Naive B cell (primary cell): Measurements from ENCODE around the gene TCF4. TPM values are rescaled to one million over a fixed set of nuclear protein-coding genes. Genes with fewer than 3 reads are reported as not detected.

ENCODE experiments used
- ATAC-seq, 2 donors: fragments of 150-1000 bp; cut with Tn5 transposase; 2 replicates each; pipeline ENCODE4 v1.10.0; 2021; ENCODE audit warnings: low read depth in 2 of 2, mild to moderate bottlenecking in 2 of 2, moderate library complexity in 2 of 2
- DNase-seq: peaks from one replicate; pipeline ENCODE4 v3.0.0; 2022
- H3K27ac Mint-ChIP-seq, 6 donors: one replicate each; pipeline ENCODE4 v1.8.0; 2020 to 2022; ENCODE audit warnings: mild to moderate bottlenecking in 6 of 6, mixed read lengths in 6 of 6, moderate library complexity in 5 of 6, inconsistent platforms in 2 of 6
- H3K27me3 Mint-ChIP-seq, 3 donors: one replicate each; pipeline ENCODE4 v1.8.0; 2021 to 2022; ENCODE audit warnings: mixed read lengths in 3 of 3, mild to moderate bottlenecking in 1 of 3
- H3K36me3 Mint-ChIP-seq, 2 donors: one replicate each; pipeline ENCODE4 v1.8.0; 2020 to 2022; ENCODE audit warnings: mixed read lengths in 2 of 2, inconsistent platforms in 1 of 2, mild to moderate bottlenecking in 1 of 2
- H3K4me1 Mint-ChIP-seq, 3 donors: one replicate each; pipeline ENCODE4 v1.8.0; 2020 to 2022; ENCODE audit warnings: mixed read lengths in 3 of 3, inconsistent platforms in 1 of 3, mild to moderate bottlenecking in 1 of 3, moderate library complexity in 1 of 3
- H3K4me3 Mint-ChIP-seq, 8 donors: one replicate each; pipeline ENCODE4 v1.8.0; 2020 to 2022; ENCODE audit warnings: mild to moderate bottlenecking in 8 of 8, mixed read lengths in 8 of 8, moderate library complexity in 8 of 8, inconsistent platforms in 2 of 8
- H3K9me3 Mint-ChIP-seq, 7 donors: one replicate each; pipeline ENCODE4 v1.8.0; 2020 to 2022; ENCODE audit warnings: mixed read lengths in 7 of 7, mild to moderate bottlenecking in 5 of 7, inconsistent platforms in 2 of 7, moderate library complexity in 1 of 7
- polyA plus RNA-seq, 6 donors: library from polyadenylated mRNA; unstranded; fragments of 300-500 nt; fragmentation: Illumina TruSeq; gene quantifications; one replicate each; pipeline ENCODE4 v1.2.3, GENCODE V29; 2021; ENCODE audit warnings: low read depth in 6 of 6

The TCF4 gene
- polyA plus RNA-seq, 6 donors from 2014 or later = 199 to 274 (median 217) TPM

GRCh38 chr18:55247032-55247431 is 341.0 kb downstream of the TCF4 start:
- ATAC-seq (no peak), DNase-seq (no peak)
- no peaks in the 10 kb centered on the region for H3K27me3 Mint-ChIP-seq
- peak overlapping the region in 4 of 6 donors; percentile 1 to 68 (median 43) for H3K27ac Mint-ChIP-seq
- H3K4me3 Mint-ChIP-seq = no peak overlapping the region
- H3K36me3 Mint-ChIP-seq = peaks cover 36 to 39% of the 10 kb centered on the region in 2 donors
- no peaks in the 10 kb centered on the region for H3K9me3 Mint-ChIP-seq
- peaks cover 37 to 55% (median 46%) of the 10 kb centered on the region in 3 donors for H3K4me1 Mint-ChIP-seq

GRCh38 chr18:55246278-55246677 is 341.7 kb downstream of the TCF4 start:
- Mint-ChIP-seq H3K9me3 (no peaks in the 10 kb centered on the region), H3K27me3 (no peaks in the 10 kb centered on the region), H3K4me1 (peaks cover 42 to 59% (median 51%) of the 10 kb centered on the region in 3 donors), H3K4me3 (no peak overlapping the region), H3K27ac (peak overlapping the region in 4 of 6 donors; percentile 32 to 77 (median 60)), H3K36me3 (peaks cover 38 to 41% of the 10 kb centered on the region in 2 donors)
- ATAC-seq (peak in 1 of 2 donors; percentile 65), DNase-seq (no peak)

GRCh38 chr18:55245211-55245614 is 342.8 kb downstream of the TCF4 start:
- peaks cover 40 to 59% (median 51%) of the 10 kb centered on the region in 3 donors for H3K4me1 Mint-ChIP-seq
- H3K27ac Mint-ChIP-seq = peak overlapping the region in 3 of 6 donors; percentile 13 to 69 (median 68)
- peaks cover 30 to 38% of the 10 kb centered on the region in 2 donors for H3K36me3 Mint-ChIP-seq
- no peaks in the 10 kb centered on the region for H3K27me3 Mint-ChIP-seq
- ATAC-seq = no peak
- H3K9me3 Mint-ChIP-seq = no peaks in the 10 kb centered on the region
- DNase-seq = no peak
- H3K4me3 Mint-ChIP-seq = no peak overlapping the region

GRCh38 chr18:55244546-55244945 is 343.4 kb downstream of the TCF4 start:
- DNase-seq (no peak), ATAC-seq (no peak)
- H3K27ac Mint-ChIP-seq = peak overlapping the region in 4 of 6 donors; percentile 18 to 67 (median 27)
- H3K27me3 Mint-ChIP-seq = no peaks in the 10 kb centered on the region
- peaks cover 38 to 53% (median 48%) of the 10 kb centered on the region in 3 donors for H3K4me1 Mint-ChIP-seq
- no peaks in the 10 kb centered on the region for H3K9me3 Mint-ChIP-seq
- H3K4me3 Mint-ChIP-seq = no peak overlapping the region
- peaks cover 30 to 39% of the 10 kb centered on the region in 2 donors for H3K36me3 Mint-ChIP-seq

- Mint-ChIP-seq H3K9me3 (no peaks in the 10 kb centered on the region), H3K4me1 (peaks cover 32 to 47% (median 41%) of the 10 kb centered on the region in 3 donors), H3K27ac (peak overlapping the region in 4 of 6 donors; percentile 67 to 78 (median 72)), H3K4me3 (no peak overlapping the region), H3K36me3 (peaks cover 30 to 39% of the 10 kb centered on the region in 2 donors), H3K27me3 (no peaks in the 10 kb centered on the region)
- ATAC-seq (no peak), DNase-seq (no peak)
Observed at GRCh38 chr18:55243857-55244256, 344.1 kb downstream of the TCF4 start.

GRCh38 chr18:55243255-55243654 is 344.7 kb downstream of the TCF4 start:
- H3K4me3 Mint-ChIP-seq = no peak overlapping the region
- no peak for DNase-seq
- H3K36me3 Mint-ChIP-seq = peaks cover 30 to 39% of the 10 kb centered on the region in 2 donors
- H3K4me1 Mint-ChIP-seq = peaks cover 35 to 42% (median 35%) of the 10 kb centered on the region in 3 donors
- H3K27ac Mint-ChIP-seq = peak overlapping the region in 2 of 6 donors; percentile 52 to 67
- H3K27me3 Mint-ChIP-seq = no peaks in the 10 kb centered on the region
- no peaks in the 10 kb centered on the region for H3K9me3 Mint-ChIP-seq
- no peak for ATAC-seq

GRCh38 chr18:55240978-55241377 is 347.0 kb downstream of the TCF4 start:
- Mint-ChIP-seq H3K9me3 (no peaks in the 10 kb centered on the region), H3K27ac (peak overlapping the region in 4 of 6 donors; percentile 32 to 79 (median 72)), H3K27me3 (no peaks in the 10 kb centered on the region), H3K4me3 (no peak overlapping the region), H3K36me3 (peaks cover 16 to 27% of the 10 kb centered on the region in 2 donors), H3K4me1 (peaks cover 22 to 37% (median 25%) of the 10 kb centered on the region in 3 donors)
- no peak for DNase-seq
- no peak for ATAC-seq

- Mint-ChIP-seq H3K36me3 (peaks cover 8 to 27% of the 10 kb centered on the region in 2 donors), H3K27me3 (no peaks in the 10 kb centered on the region), H3K27ac (peak overlapping the region in 3 of 6 donors; percentile 16 to 69 (median 42)), H3K4me1 (peaks cover 18 to 39% (median 22%) of the 10 kb centered on the region in 3 donors), H3K9me3 (no peaks in the 10 kb centered on the region), H3K4me3 (no peak overlapping the region)
- ATAC-seq = no peak
- no peak for DNase-seq
Observed at GRCh38 chr18:55239740-55240139, 348.3 kb downstream of the TCF4 start.

- ATAC-seq = no peak
- Mint-ChIP-seq H3K27me3 (no peaks in the 10 kb centered on the region), H3K9me3 (no peaks in the 10 kb centered on the region), H3K4me3 (no peak overlapping the region), H3K27ac (peak overlapping the region in 4 of 6 donors; percentile 69 to 83 (median 80)), H3K4me1 (peaks cover 19 to 37% (median 22%) of the 10 kb centered on the region in 3 donors), H3K36me3 (peaks cover 8 to 19% of the 10 kb centered on the region in 2 donors)
- DNase-seq = no peak
Observed at GRCh38 chr18:55237660-55238059, 350.3 kb downstream of the TCF4 start.

- H3K27ac Mint-ChIP-seq = peak overlapping the region; percentile 15 to 87 (median 63)
- peaks cover 10 to 27% (median 15%) of the 10 kb centered on the region in 3 donors for H3K4me1 Mint-ChIP-seq
- ATAC-seq (peak in 1 of 2 donors; percentile 41), DNase-seq (no peak)
- no peaks in the 10 kb centered on the region for H3K27me3 Mint-ChIP-seq
- no peak overlapping the region for H3K4me3 Mint-ChIP-seq
- H3K36me3 Mint-ChIP-seq = peaks cover 4 to 24% of the 10 kb centered on the region in 2 donors
- H3K9me3 Mint-ChIP-seq = no peaks in the 10 kb centered on the region
Observed at GRCh38 chr18:55236150-55236931, 351.7 kb downstream of the TCF4 start.

GRCh38 chr18:55235094-55235461 is 352.9 kb downstream of the TCF4 start:
- H3K27me3 Mint-ChIP-seq = no peaks in the 10 kb centered on the region
- DNase-seq = no peak
- H3K9me3 Mint-ChIP-seq = no peaks in the 10 kb centered on the region
- H3K4me3 Mint-ChIP-seq = no peak overlapping the region
- H3K36me3 Mint-ChIP-seq = peaks cover 12 to 25% of the 10 kb centered on the region in 2 donors
- peaks cover 8 to 21% (median 15%) of the 10 kb centered on the region in 3 donors for H3K4me1 Mint-ChIP-seq
- ATAC-seq = no peak
- peak overlapping the region in 3 of 6 donors; percentile 59 to 85 (median 64) for H3K27ac Mint-ChIP-seq

GRCh38 chr18:55234366-55235093 is 353.5 kb downstream of the TCF4 start:
- peak; percentile 62 for DNase-seq
- peak overlapping the region in 5 of 6 donors; percentile 46 to 85 (median 62) for H3K27ac Mint-ChIP-seq
- H3K27me3 Mint-ChIP-seq = no peaks in the 10 kb centered on the region
- no peaks in the 10 kb centered on the region for H3K9me3 Mint-ChIP-seq
- peaks cover 10 to 21% (median 15%) of the 10 kb centered on the region in 3 donors for H3K4me1 Mint-ChIP-seq
- ATAC-seq = peak; percentile 85 to 90
- H3K4me3 Mint-ChIP-seq = no peak overlapping the region
- H3K36me3 Mint-ChIP-seq = peaks cover 15 to 27% of the 10 kb centered on the region in 2 donors

GRCh38 chr18:55233857-55234256 is 354.1 kb downstream of the TCF4 start:
- peak overlapping the region in 1 of 6 donors; percentile 44 for H3K27ac Mint-ChIP-seq
- no peak overlapping the region for H3K4me3 Mint-ChIP-seq

More at GRCh38 chr18:55233857-55234256, 354.1 kb downstream of the TCF4 start:
- Mint-ChIP-seq H3K36me3 (peaks cover 15 to 27% of the 10 kb centered on the region in 2 donors), H3K4me1 (peaks cover 10 to 21% (median 15%) of the 10 kb centered on the region in 3 donors), H3K9me3 (no peaks in the 10 kb centered on the region), H3K27me3 (no peaks in the 10 kb centered on the region)
- ATAC-seq (no peak), DNase-seq (no peak)
